ENCODE results near the gene ANKRD65.
"Not testable (repeated sequence)": the region's sequence is repeated elsewhere in the genome, so short reads cannot be mapped to it uniquely, and the experiment has no call there.

The ANKRD65 gene

DNA sequence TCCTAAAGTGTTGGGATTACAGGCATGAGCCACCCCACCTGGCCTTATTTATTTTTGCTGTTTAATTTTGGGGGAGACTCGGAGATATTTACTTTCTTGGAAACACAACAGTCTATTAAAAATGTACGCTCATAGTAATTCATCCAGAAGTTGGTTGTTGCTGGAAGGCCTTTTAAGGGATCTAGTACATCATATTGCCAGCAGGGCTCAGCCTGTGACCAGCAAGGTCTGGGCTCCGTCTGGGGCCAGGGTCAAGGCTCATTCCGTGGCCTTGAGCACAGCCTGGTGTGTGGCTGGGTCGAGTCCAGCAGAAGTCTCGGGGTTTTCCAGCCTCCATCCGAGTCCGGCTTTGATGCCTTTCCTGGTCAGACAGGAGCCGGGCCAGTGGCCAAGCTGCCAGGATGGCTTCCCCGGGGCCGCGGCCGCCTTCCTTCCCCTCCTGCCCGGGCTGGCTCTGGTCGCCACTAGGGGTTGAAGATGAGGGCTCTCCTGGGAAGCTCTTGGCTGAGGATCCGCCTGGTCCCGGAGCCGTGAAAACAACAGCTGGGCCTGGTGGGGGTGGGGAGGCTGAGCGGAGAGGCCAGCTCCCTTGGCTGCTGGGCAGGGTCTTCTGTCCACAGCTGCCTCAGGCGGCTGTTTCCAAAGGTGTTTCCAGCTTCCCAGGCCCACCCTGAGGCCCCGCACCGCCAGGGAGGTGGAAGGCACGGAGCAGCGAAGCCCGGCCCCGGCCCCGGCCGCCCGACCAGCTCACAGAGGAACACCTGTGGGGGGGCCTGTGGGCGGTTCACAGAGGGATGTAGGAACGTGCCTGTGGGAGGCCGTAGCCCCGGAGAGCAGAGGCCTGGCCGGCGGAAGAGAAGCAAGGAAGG, 9.3 kb upstream of the ANKRD65 start:
- peak; percentile 56 for DNase-seq

DNA sequence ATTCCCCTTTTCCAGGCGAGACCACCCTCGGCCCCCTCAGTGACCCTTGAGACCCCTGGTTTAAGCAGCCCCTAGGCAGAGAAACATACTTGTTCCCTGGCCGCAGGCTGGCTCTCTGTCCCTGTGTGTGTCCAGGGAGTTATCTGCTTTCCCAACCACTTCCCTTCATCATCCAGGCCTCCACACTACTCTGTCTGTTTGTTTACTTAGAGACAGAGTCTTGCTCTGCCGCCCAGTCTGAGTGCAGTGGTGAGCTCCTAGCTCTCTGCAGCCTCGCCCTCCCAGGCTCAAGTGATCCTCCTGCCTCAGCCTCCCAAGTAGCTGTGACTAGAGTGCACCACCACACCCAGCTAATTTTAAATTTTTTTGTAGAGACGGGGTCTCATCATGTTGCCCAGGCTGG, 8.6 kb upstream of the ANKRD65 start:
- DNase-seq = no peak

DNA sequence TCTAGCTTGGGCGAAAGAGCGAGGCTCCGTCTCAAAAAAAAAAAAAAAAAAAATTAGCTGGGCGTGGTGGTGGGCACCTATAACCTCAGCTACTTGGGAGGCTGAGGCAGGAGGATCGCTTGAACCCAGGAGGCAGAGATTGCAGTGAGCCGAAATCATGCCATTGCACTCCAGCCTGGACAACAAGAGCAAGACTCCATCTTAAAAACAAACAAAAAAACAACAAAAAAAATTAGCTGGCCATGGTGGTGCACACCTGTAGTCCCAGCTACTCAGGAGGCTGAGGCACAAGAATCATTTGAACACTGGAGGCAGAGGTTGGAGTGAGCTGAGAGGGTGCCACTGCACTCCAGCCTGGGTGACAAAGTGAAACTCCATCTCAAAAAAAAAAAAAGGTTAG, 7.9 kb upstream of the ANKRD65 start:
- DNase-seq = not testable (repeated sequence)

GRCh38 chr1:1428174-1428573, 7.1 kb upstream of the ANKRD65 start:
- no peak for DNase-seq

- no peak for DNase-seq
Observed at GRCh38 chr1:1427820-1428148, 6.7 kb upstream of the ANKRD65 start.

GRCh38 chr1:1427106-1427819, 6.2 kb upstream of the ANKRD65 start:
- peak; percentile 55 for DNase-seq

DNA sequence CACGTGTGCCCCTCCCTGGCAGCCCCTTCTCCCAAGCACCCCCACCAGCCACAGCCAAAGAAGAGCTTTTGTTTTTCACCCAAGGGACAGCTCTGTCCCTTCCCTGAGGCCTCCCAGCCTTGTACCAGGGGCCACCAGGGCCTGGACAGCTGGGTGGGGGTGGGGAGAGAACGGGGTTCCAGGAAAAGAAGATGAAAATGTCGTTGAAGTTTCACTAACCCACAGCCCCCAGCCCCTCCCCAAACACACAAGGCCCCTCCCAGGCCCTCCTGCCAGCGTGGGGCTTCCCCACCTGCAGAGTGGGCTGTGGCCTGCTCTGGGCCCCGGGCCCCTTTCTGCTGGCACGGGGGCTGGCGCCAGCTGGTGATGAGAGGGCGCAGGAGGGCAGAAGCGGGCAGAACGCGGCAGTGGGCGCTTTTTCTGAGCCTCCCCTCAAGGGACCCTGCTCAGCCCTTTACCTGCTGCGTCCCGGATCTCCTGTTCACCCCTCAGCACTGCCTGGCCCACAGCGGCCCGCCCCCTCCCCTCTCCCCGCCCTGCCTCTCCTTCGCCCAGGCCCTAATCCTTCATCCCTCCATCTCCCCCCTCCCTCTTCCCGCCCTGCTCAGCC, 5.5 kb upstream of the ANKRD65 start:
- DNase-seq = no peak

- no peak for DNase-seq
Observed at GRCh38 chr1:1425753-1426495, 4.8 kb upstream of the ANKRD65 start.

- no peak for DNase-seq
Observed at GRCh38 chr1:1425426-1425752, 4.3 kb upstream of the ANKRD65 start.

DNA sequence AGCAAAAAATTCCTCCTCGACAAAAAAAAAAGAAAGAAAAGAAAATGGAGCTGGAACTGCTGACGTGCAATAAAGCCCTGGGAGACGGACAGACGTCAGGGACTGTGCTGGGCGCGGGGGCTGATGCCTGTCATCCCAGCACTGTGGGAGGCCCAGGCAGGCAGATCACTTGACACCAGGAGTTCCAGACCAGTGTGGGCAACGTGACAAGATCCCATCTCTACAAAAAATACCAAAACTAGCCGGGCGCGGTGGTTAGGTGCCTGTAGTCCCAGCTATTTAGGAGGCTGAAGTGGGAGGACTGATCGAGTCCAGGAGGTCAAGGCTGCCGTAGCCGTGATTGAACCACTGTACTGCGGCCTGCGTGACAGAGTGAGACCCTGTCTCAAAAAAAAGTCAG, 3.6 kb upstream of the ANKRD65 start:
- DNase-seq = no peak

GRCh38 chr1:1423245-1423597, 2.1 kb upstream of the ANKRD65 start:
- no peak for DNase-seq

DNA sequence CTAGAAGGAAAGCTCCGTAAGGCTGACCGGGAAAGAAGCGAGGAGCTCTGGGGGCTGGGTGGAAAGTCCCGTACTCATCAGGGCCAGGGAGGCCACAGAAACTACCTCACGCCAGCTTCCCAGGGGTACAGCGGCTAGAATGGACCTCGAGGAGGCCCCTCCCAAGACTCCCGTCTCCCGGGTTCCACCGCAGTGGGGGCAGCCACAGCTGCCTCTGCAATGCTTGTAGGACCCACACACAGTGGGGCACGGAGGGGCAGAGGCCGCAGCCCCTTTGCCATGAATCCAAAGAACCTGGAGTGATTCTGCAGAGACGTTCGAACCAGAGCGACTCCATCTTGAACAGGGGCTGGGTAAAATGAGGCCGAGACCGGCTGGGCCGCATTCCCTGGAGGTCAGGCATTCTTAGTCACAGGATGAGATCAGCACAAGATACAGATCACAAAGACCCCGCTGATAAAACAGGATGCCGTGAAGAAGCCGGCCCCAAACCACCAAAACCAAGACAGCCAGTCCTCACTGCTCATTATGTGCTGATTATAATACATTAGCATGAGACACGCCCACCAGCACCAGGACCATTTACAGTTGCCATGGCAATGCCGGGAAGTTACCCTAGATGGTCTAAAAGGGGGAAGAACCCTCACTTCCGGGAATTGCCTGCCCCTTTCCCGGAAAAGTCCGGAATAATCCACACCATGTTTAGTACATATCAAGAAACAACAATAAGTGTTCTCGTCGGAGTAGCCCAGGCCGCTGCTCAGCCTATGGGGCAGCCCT, 1.6 kb upstream of the ANKRD65 start:
- peak; percentile 26 for DNase-seq

- peak; percentile 28 for DNase-seq
Observed at GRCh38 chr1:1421907-1422464, 910 bp upstream of the ANKRD65 start.

DNA sequence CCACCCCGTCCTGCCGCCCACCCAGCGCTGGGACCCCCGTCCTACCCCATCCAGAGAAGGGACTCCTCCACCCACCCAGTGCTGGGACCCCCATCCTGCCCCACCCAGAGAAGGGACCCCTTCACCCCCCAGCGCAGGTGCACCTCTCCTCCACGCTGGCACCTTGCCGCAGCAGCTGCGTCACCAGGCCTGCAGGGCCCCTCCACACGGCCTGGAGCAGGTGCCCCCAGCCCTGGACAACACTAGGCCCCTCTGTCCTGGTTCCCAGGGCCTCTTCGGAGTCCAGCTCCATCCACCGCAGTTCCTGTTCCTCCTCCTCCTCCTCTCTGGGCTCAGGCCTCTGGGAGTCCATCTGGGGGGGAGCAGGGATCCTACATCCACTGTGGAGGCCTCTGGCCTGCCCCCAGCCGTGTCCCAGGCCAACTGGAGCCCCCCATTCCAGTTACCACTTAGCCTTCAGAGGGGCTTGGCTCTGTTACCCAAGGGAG, 378 bp downstream of the ANKRD65 start:
- peak; percentile 16 for DNase-seq

GRCh38 chr1:1419813-1420653, 1.0 kb downstream of the ANKRD65 start:
- no peak for DNase-seq

- DNase-seq = no peak
Observed at GRCh38 chr1:1419363-1419812, 1.7 kb downstream of the ANKRD65 start.

- DNase-seq = no peak
Observed at GRCh38 chr1:1418464-1419362, 2.4 kb downstream of the ANKRD65 start.

GRCh38 chr1:1417825-1418463, 3.1 kb downstream of the ANKRD65 start:
- DNase-seq = not testable (repeated sequence)

DNA sequence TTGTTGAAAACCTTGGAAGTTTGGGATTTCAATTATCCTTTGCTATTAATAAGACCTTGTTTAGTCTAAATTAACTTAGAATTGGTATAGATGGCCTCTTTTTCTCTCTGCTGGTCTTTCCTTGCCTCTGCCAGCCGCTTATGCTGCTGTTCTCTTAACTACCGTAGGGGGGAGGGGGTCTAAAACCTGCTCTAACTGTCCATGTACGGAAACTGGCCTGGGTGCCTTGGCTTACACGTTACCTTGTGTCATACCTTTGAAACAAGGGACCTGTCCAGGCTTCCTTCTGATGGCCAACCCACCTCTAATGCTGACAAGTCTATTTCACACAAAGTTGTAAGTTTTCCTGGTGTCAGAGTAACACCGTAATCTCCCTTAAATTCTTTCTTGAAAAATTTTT, 3.7 kb downstream of the ANKRD65 start:
- DNase-seq = not testable (repeated sequence)
